H9 (cell line): ENCODE data around the gene TAAR9. TPM values are rescaled to one million over a fixed set of nuclear protein-coding genes. Genes with fewer than 3 reads are reported as not detected.

Experiments
- DNase-seq: peaks from one replicate; pipeline ENCODE4 v3.0.0-alpha.2; 2017
- H2AFZ ChIP-seq: one replicate; pipeline ENCODE4 v1.6.1; 2013; ENCODE audit warnings: mild to moderate bottlenecking, low read length, control low read depth, moderate library complexity
- H2AK5ac ChIP-seq: 2 replicates; pipeline ENCODE4 v1.6.1; 2013; ENCODE audit warnings: low read length, control low read depth, mixed read lengths; ENCODE audit not compliant: insufficient read length
- H2BK120ac ChIP-seq: one replicate; pipeline ENCODE4 v1.6.1; 2013; ENCODE audit warnings: low read depth, mild to moderate bottlenecking, low read length, control low read depth, inconsistent platforms; ENCODE audit not compliant: poor library complexity, severe bottlenecking
- H2BK12ac ChIP-seq: 2 replicates; pipeline ENCODE4 v1.6.1; 2013; ENCODE audit warnings: low read length, control low read depth, mixed read lengths, low read depth; ENCODE audit not compliant: insufficient read length
- H2BK15ac ChIP-seq: 2 replicates; pipeline ENCODE4 v1.6.1; 2013; ENCODE audit warnings: low read depth, low read length, control low read depth
- H2BK20ac ChIP-seq: one replicate; pipeline ENCODE4 v1.6.1; 2013; ENCODE audit warnings: low read depth, mild to moderate bottlenecking, low read length, control low read depth, inconsistent platforms; ENCODE audit not compliant: poor library complexity, severe bottlenecking
- H2BK5ac ChIP-seq: 2 replicates; pipeline ENCODE4 v1.6.1; 2013; ENCODE audit warnings: low read length, control low read depth, mixed read lengths; ENCODE audit not compliant: insufficient read length
- H3K14ac ChIP-seq: 2 replicates; pipeline ENCODE4 v1.6.1; 2013; ENCODE audit warnings: low read length, control low read depth; ENCODE audit not compliant: insufficient read depth
- H3K18ac ChIP-seq: 2 replicates; pipeline ENCODE4 v1.6.1; 2013; ENCODE audit warnings: low read depth, mild to moderate bottlenecking, mixed read lengths, low read length, control low read depth; ENCODE audit not compliant: insufficient read length
- H3K23ac ChIP-seq: 2 replicates; pipeline ENCODE4 v1.6.1; 2013; ENCODE audit warnings: low read length, control low read depth, mixed read lengths, low read depth; ENCODE audit not compliant: insufficient read length
- H3K23me2 ChIP-seq: 2 replicates; pipeline ENCODE4 v1.6.1; 2013; ENCODE audit warnings: low read depth, mild to moderate bottlenecking, mixed read lengths, low read length, control low read depth; ENCODE audit not compliant: insufficient read length, poor library complexity, severe bottlenecking
- H3K27ac ChIP-seq: 2 replicates; pipeline ENCODE4 v1.5.1; 2013; ENCODE audit warnings: low read length, control low read depth, mixed read lengths, low read depth; ENCODE audit not compliant: insufficient read length
- H3K27me3 ChIP-seq: 2 replicates; pipeline ENCODE4 v1.6.1; 2013; ENCODE audit warnings: low read length, control low read depth, inconsistent platforms; ENCODE audit not compliant: insufficient read depth
- H3K4ac ChIP-seq: 2 replicates; pipeline ENCODE4 v1.6.1; 2013; ENCODE audit warnings: low read depth, mild to moderate bottlenecking, control low read depth, inconsistent platforms, low read length, moderate library complexity
- H3K4me1 ChIP-seq: 2 replicates; pipeline ENCODE4 v1.6.1; 2013; ENCODE audit warnings: low read length, control low read depth, inconsistent platforms; ENCODE audit not compliant: insufficient read depth
- H3K4me2 ChIP-seq: 2 replicates; pipeline ENCODE4 v1.6.1; 2013; ENCODE audit warnings: low read length, control low read depth, mixed read lengths; ENCODE audit not compliant: insufficient read length, insufficient read depth
- H3K56ac ChIP-seq: 2 replicates; pipeline ENCODE4 v1.6.1; 2013; ENCODE audit warnings: low read depth, mild to moderate bottlenecking, mixed read lengths, low read length, control low read depth; ENCODE audit not compliant: insufficient read length
- H3K79me1 ChIP-seq: 2 replicates; pipeline ENCODE4 v1.6.1; 2013; ENCODE audit warnings: low read depth, mild to moderate bottlenecking, moderate library complexity, low read length, control low read depth, inconsistent platforms; ENCODE audit not compliant: insufficient read depth, poor library complexity, severe bottlenecking
- H3K79me2 ChIP-seq: 2 replicates; pipeline ENCODE4 v1.6.1; 2013; ENCODE audit warnings: low read length, control low read depth, inconsistent platforms; ENCODE audit not compliant: insufficient read depth
- H3K9ac ChIP-seq: 2 replicates; pipeline ENCODE4 v1.6.1; 2013; ENCODE audit warnings: low read length, control low read depth, mixed read lengths; ENCODE audit not compliant: insufficient read length; ENCODE audit errors: extremely low read depth
- H3K9me3 ChIP-seq: one replicate; pipeline ENCODE4 v1.6.1; 2013; ENCODE audit warnings: low read depth, low read length, inconsistent platforms; ENCODE audit not compliant: control insufficient read depth
- H3T11ph ChIP-seq: one replicate; pipeline ENCODE4 v1.6.1; 2013; ENCODE audit warnings: mild to moderate bottlenecking, low read length, control low read depth, inconsistent platforms
- H4K20me1 ChIP-seq: one replicate; pipeline ENCODE4 v1.6.1; 2013; ENCODE audit not compliant: control insufficient read depth, insufficient read length, insufficient read depth
- H4K5ac ChIP-seq: 2 replicates; pipeline ENCODE4 v1.6.1; 2013; ENCODE audit warnings: low read depth, mild to moderate bottlenecking, mixed read lengths, low read length, control low read depth; ENCODE audit not compliant: insufficient read length
- H4K8ac ChIP-seq: replicated peaks from 2 replicates; pipeline ENCODE4 v1.6.1; 2013; ENCODE audit warnings: low read length, control low read depth, mixed read lengths, low read depth; ENCODE audit not compliant: insufficient read length
- H4K91ac ChIP-seq: 2 replicates; pipeline ENCODE4 v1.6.1; 2013; ENCODE audit warnings: low read depth, mild to moderate bottlenecking, moderate library complexity, mixed read lengths, low read length, control low read depth; ENCODE audit not compliant: insufficient read length
- H3K27ac Mint-ChIP-seq, 3 experiments: 2 replicates in 2 of 3; 3 replicates in 1 of 3; pipeline ENCODE4 v1.8.0; 2020 to 2021; ENCODE audit warnings: mixed read lengths in 3 of 3, mild to moderate bottlenecking in 1 of 3, moderate library complexity in 1 of 3
- H3K27me3 Mint-ChIP-seq: 2 replicates; pipeline ENCODE4 v1.8.0; 2021; ENCODE audit warnings: low read depth, mild to moderate bottlenecking, moderate library complexity, mixed read lengths
- H3K36me3 Mint-ChIP-seq, 3 experiments: 2 replicates in 2 of 3; 3 replicates in 1 of 3; pipeline ENCODE4 v1.8.0; 2020 to 2021; ENCODE audit warnings: low read depth in 3 of 3, mixed read lengths in 3 of 3; ENCODE audit not compliant: insufficient read depth in 1 of 3
- H3K4me1 Mint-ChIP-seq, 2 experiments: 2 replicates each; pipeline ENCODE4 v1.8.0; 2020; ENCODE audit warnings: mixed read lengths in 2 of 2
- H3K4me3 Mint-ChIP-seq, 2 experiments: 2 replicates in 1 of 2; 3 replicates in 1 of 2; pipeline ENCODE4 v1.8.0; 2020 to 2021; ENCODE audit warnings: mild to moderate bottlenecking in 2 of 2, mixed read lengths in 2 of 2, moderate library complexity in 1 of 2
- H3K9me3 Mint-ChIP-seq, 2 experiments: 2 replicates in 1 of 2; 3 replicates in 1 of 2; pipeline ENCODE4 v1.8.0; 2020; ENCODE audit warnings: mild to moderate bottlenecking in 2 of 2, mixed read lengths in 2 of 2, moderate library complexity in 1 of 2
- WGBS: extraction: QIAGEN DNeasy Blood & Tissue Kit; methylation state at CpG from one replicate; pipeline ENCODE4 v1.1.7; 2013; ENCODE audit warnings: missing lambda C conversion rate, low lambda C conversion rate, mixed read lengths; ENCODE audit not compliant: insufficient read length; ENCODE audit errors: extremely low coverage; 5-methylcytosine and 5-hydroxymethylcytosine counted together
- total RNA-seq: library from RNA; stranded (reverse); gene quantifications from 2 replicates; pipeline ENCODE4 v1.2.1, GENCODE V29; 2021
- TF ChIP-seq, protein P1 (sequence below): fragments of 200-600 bp; sonication (generic); conservative IDR thresholded peaks from 3 replicates; pipeline ENCODE4 v1.8.0; 2021; ENCODE audit warnings: antibody characterized with exemption, mild to moderate bottlenecking

TAAR9 gene
- total RNA-seq, 1 experiment from 2014 or later = not detected

- no peak overlapping the region for H4K5ac ChIP-seq
- no peaks in the 10 kb centered on the region for H3K27me3 ChIP-seq
- H3K79me2 ChIP-seq = peaks cover 4% of the 10 kb centered on the region; the same call in 1 of the 2 replicates
- H3K23ac ChIP-seq = no peak overlapping the region
- H3K9me3 ChIP-seq = no peaks in the 10 kb centered on the region
- H3K56ac ChIP-seq = no peak overlapping the region
- H4K8ac ChIP-seq = no peak overlapping the region
- no peak overlapping the region for H2BK5ac ChIP-seq
- TF ChIP-seq, protein P1, sequence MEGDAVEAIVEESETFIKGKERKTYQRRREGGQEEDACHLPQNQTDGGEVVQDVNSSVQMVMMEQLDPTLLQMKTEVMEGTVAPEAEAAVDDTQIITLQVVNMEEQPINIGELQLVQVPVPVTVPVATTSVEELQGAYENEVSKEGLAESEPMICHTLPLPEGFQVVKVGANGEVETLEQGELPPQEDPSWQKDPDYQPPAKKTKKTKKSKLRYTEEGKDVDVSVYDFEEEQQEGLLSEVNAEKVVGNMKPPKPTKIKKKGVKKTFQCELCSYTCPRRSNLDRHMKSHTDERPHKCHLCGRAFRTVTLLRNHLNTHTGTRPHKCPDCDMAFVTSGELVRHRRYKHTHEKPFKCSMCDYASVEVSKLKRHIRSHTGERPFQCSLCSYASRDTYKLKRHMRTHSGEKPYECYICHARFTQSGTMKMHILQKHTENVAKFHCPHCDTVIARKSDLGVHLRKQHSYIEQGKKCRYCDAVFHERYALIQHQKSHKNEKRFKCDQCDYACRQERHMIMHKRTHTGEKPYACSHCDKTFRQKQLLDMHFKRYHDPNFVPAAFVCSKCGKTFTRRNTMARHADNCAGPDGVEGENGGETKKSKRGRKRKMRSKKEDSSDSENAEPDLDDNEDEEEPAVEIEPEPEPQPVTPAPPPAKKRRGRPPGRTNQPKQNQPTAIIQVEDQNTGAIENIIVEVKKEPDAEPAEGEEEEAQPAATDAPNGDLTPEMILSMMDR = no peak
- WGBS = no CpG with 5 or more reads among the region's 5 CpGs
- no peak overlapping the region for H3K4me2 ChIP-seq
- H2AFZ ChIP-seq = no peak overlapping the region
- Mint-ChIP-seq H3K36me3 (peaks cover 0 to 13% (median 11%) of the 10 kb centered on the region in 3 experiments; a peak in 5 of 7 replicates), H3K27me3 (no peaks in the 10 kb centered on the region), H3K4me3 (no peak overlapping the region), H3K4me1 (peaks cover 11 to 19% of the 10 kb centered on the region in 2 experiments), H3K9me3 (no peaks in the 10 kb centered on the region), H3K27ac (no peak overlapping the region)
- H3K14ac ChIP-seq = no peak overlapping the region
- H3K79me1 ChIP-seq = peaks cover 5% of the 10 kb centered on the region
- H3K23me2 ChIP-seq = no peaks in the 10 kb centered on the region
- no peaks in the 10 kb centered on the region; the same call in 1 of the 2 replicates for H3K4me1 ChIP-seq
- no peak overlapping the region for H3K18ac ChIP-seq
- no peaks in the 10 kb centered on the region for H4K20me1 ChIP-seq
- no peak overlapping the region for H4K91ac ChIP-seq
- no peak overlapping the region for H3K9ac ChIP-seq
- H2AK5ac ChIP-seq = no peak overlapping the region
- H2BK120ac ChIP-seq = no peak overlapping the region
- H2BK20ac ChIP-seq = no peak overlapping the region
- H3K27ac ChIP-seq = no peak overlapping the region
- H3T11ph ChIP-seq = no peak overlapping the region
- no peak for DNase-seq
- H2BK15ac ChIP-seq = no peak overlapping the region
- H2BK12ac ChIP-seq = no peak overlapping the region
- H3K4ac ChIP-seq = no peak overlapping the region
Observed at GRCh38 chr6:132506869-132507808, 30.9 kb upstream of the TAAR9 start.
